ENCODE data around the gene ST7. TPM values are rescaled to one million over a fixed set of nuclear protein-coding genes. Genes with fewer than 3 reads are reported as not detected.

Gene ST7
- polyA plus RNA-seq, 1 donor (not counting 4 experiments of a cell fraction or from before 2014, with no cell fraction given): 16.9 TPM

DNA sequence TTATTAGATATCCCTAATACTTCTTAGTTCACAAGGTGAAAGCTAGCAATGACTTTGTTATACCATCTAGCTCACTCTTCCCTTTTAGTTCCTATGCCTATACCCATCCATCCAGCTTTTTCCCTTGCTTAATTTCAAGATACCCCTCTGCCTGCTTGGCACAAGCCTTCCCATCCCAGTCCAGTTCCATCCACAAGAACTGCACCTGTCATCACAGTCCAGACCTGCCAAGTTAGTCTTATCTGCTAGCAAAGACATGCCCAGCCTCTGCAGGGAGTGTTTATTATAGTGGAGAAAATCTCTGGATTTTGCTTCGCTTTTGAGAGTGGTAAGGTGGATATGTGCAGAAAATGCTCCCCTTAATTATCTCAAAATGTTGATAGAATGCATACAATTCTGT, 158.2 kb downstream of the ST7 start:
- Histone ChIP-seq H3K27me3 (ENCODE audit: control insufficient read depth, extremely low read depth, insufficient read depth, low read length) (no peaks in the 10 kb centered on the region), H4K20me1 (ENCODE audit: control insufficient read depth, extremely low read depth, insufficient read depth, low read length) (no peaks in the 10 kb centered on the region), H3K36me3 (ENCODE audit: control insufficient read depth in 2 of 2, extremely low read depth in 1 of 2, insufficient read depth in 2 of 2, low read length in 2 of 2) (no peaks in the 10 kb centered on the region), H3K79me2 (ENCODE audit: control insufficient read depth, insufficient read depth, low read length) (no peaks in the 10 kb centered on the region), H3K9me1 (ENCODE audit: control insufficient read depth, extremely low read depth, insufficient read depth, low read length) (no peaks in the 10 kb centered on the region), H3K4me1 (ENCODE audit: control insufficient read depth, extremely low read depth, insufficient read depth, low read length) (no peaks in the 10 kb centered on the region), H3K9me3 (ENCODE audit: control insufficient read depth, low read depth, low read length) (no peaks in the 10 kb centered on the region), H3K27ac (ENCODE audit: control insufficient read depth, insufficient read depth, low read length) (no peak overlapping the region), H3K9ac (ENCODE audit: control insufficient read depth, extremely low read depth, insufficient read depth, low read length) (no peak overlapping the region), H2AFZ (ENCODE audit: control insufficient read depth, low read length) (no peak overlapping the region), H3K4me3 (ENCODE audit: control insufficient read depth in 2 of 3, extremely low read depth in 1 of 3, insufficient read depth in 2 of 3, low read depth in 1 of 3, low read length in 3 of 3) (no peak overlapping the region), H3K4me2 (ENCODE audit: control insufficient read depth, extremely low read depth, insufficient read depth, low read depth, low read length) (no peak overlapping the region)
- no peak for TF ChIP-seq EZH2 (IDR thresholded peaks at IDR 0.05; ENCODE audit: low read length)
- TF ChIP-seq, protein P1, sequence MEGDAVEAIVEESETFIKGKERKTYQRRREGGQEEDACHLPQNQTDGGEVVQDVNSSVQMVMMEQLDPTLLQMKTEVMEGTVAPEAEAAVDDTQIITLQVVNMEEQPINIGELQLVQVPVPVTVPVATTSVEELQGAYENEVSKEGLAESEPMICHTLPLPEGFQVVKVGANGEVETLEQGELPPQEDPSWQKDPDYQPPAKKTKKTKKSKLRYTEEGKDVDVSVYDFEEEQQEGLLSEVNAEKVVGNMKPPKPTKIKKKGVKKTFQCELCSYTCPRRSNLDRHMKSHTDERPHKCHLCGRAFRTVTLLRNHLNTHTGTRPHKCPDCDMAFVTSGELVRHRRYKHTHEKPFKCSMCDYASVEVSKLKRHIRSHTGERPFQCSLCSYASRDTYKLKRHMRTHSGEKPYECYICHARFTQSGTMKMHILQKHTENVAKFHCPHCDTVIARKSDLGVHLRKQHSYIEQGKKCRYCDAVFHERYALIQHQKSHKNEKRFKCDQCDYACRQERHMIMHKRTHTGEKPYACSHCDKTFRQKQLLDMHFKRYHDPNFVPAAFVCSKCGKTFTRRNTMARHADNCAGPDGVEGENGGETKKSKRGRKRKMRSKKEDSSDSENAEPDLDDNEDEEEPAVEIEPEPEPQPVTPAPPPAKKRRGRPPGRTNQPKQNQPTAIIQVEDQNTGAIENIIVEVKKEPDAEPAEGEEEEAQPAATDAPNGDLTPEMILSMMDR (optimal IDR thresholded peaks at IDR 0.05 in 1 of 3, IDR thresholded peaks at IDR 0.05 in 1 of 3, conservative IDR thresholded peaks at IDR 0.05 in 1 of 3; ENCODE audit: extremely low read depth in 1 of 3, insufficient read depth in 2 of 3, low read length in 3 of 3): no peak
- no peak for FAIRE-seq
- DNase-seq (ENCODE audit: low read depth, low spot score): no peak
- dilution Hi-C loops (cut with MboI; ENCODE audit: extremely low pct_ligation_motif_present, low sequenced_read_pairs): no loop called here

DNA sequence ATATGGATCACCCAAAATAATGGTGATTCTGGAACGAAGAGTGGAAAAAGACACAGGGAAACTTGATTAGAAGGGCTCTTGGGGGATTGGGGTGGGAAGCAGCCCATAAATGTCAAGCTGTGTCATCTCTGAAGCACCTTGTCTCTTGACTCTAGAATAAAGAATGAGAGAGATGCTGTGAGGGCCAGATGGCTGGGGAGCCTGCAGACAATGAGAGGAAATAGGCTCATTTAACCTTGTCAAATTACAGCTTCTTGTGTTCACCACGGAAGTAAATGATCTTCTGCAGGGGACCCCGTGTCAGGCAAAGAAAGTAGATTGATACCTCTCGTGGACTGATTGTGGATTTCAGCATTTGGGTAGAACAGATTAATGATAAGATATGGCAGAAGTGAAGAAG, 159.3 kb downstream of the ST7 start:
- Histone ChIP-seq H4K20me1 (ENCODE audit: control insufficient read depth, extremely low read depth, insufficient read depth, low read length) (no peaks in the 10 kb centered on the region), H3K9me3 (ENCODE audit: control insufficient read depth, low read depth, low read length) (no peaks in the 10 kb centered on the region), H3K27me3 (ENCODE audit: control insufficient read depth, extremely low read depth, insufficient read depth, low read length) (no peaks in the 10 kb centered on the region), H3K4me3 (ENCODE audit: control insufficient read depth in 2 of 3, extremely low read depth in 1 of 3, insufficient read depth in 2 of 3, low read depth in 1 of 3, low read length in 3 of 3) (no peak overlapping the region), H3K36me3 (ENCODE audit: control insufficient read depth in 2 of 2, extremely low read depth in 1 of 2, insufficient read depth in 2 of 2, low read length in 2 of 2) (no peaks in the 10 kb centered on the region), H3K79me2 (ENCODE audit: control insufficient read depth, insufficient read depth, low read length) (no peaks in the 10 kb centered on the region), H3K9ac (ENCODE audit: control insufficient read depth, extremely low read depth, insufficient read depth, low read length) (no peak overlapping the region), H2AFZ (ENCODE audit: control insufficient read depth, low read length) (no peak overlapping the region), H3K4me1 (ENCODE audit: control insufficient read depth, extremely low read depth, insufficient read depth, low read length) (no peaks in the 10 kb centered on the region), H3K4me2 (ENCODE audit: control insufficient read depth, extremely low read depth, insufficient read depth, low read depth, low read length) (no peak overlapping the region), H3K9me1 (ENCODE audit: control insufficient read depth, extremely low read depth, insufficient read depth, low read length) (no peaks in the 10 kb centered on the region), H3K27ac (ENCODE audit: control insufficient read depth, insufficient read depth, low read length) (no peak overlapping the region)
- TF ChIP-seq, protein P1 (optimal IDR thresholded peaks at IDR 0.05 in 1 of 3, IDR thresholded peaks at IDR 0.05 in 1 of 3, conservative IDR thresholded peaks at IDR 0.05 in 1 of 3; ENCODE audit: extremely low read depth in 1 of 3, insufficient read depth in 2 of 3, low read length in 3 of 3): no peak
- no peak for TF ChIP-seq EZH2 (IDR thresholded peaks at IDR 0.05; ENCODE audit: low read length)
- FAIRE-seq (no peak), DNase-seq (ENCODE audit: low read depth, low spot score) (no peak)
- dilution Hi-C loops (cut with MboI; ENCODE audit: extremely low pct_ligation_motif_present, low sequenced_read_pairs): no loop called here
